ENCODE measurements around the gene CCSER1. TPM values are rescaled to one million over a fixed set of nuclear protein-coding genes. Genes with fewer than 3 reads are reported as not detected.
A peak's percentile ranks its signal among the peaks of the same experiment; 100 is the strongest.

The CCSER1 gene
- total and polyA plus RNA-seq, 2 of the 8 experiments (the other 6 are each of a cell fraction or from before 2014, with no cell fraction given): 0.26 to 0.84 TPM

DNA sequence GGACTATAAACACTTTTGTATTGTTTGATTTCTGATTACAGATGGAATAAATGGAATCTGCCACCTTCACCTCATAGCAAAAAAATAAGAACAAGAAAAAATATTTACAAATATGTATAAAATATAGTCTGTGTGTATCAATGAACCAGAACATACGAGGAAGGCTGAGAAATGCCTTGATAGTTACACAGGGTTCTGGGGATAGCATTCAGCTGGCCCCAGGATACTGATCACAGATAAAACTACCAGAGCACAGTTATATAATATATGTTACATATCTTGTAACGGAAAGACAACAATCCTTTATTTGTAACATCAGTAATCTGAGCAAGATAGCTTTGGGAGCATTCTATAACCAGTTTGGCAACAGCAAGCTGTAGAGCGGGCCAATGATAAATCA is 1101.5 kb downstream of the CCSER1 start:
- Histone ChIP-seq H4K91ac (replicated peaks; ENCODE audit: insufficient read length, low read length) (no peak overlapping the region), H3K4me2 (ENCODE audit: insufficient read depth in 1 of 2, low read depth in 2 of 2, low read length in 2 of 2) (no peak overlapping the region), H2BK12ac (ENCODE audit: low read depth, low read length) (no peak overlapping the region), H3K4me3 (ENCODE audit: extremely low read depth in 1 of 4, insufficient read depth in 2 of 4, low read depth in 3 of 4, low read length in 4 of 4) (no peak overlapping the region), H4K8ac (ENCODE audit: extremely low read depth, insufficient read depth, low read length) (no peak overlapping the region), H4K5ac (ENCODE audit: insufficient read length, low read depth, low read length) (no peak overlapping the region), H3K23ac (ENCODE audit: insufficient read length) (no peak overlapping the region), H3K9ac (replicated peaks in 1 of 4; ENCODE audit: extremely low read depth in 1 of 4, low read depth in 3 of 4, low read length in 3 of 4) (no peak overlapping the region), H3K79me1 (ENCODE audit: low read depth, low read length) (no peaks in the 10 kb centered on the region), H3K9me3 (ENCODE audit: insufficient read depth in 2 of 2, low read depth in 1 of 2, low read length in 1 of 2) (no peaks in the 10 kb centered on the region), H2BK5ac (ENCODE audit: low read depth, low read length) (no peak overlapping the region), H3K4ac (replicated peaks; ENCODE audit: insufficient read length, low read depth, low read length) (no peak overlapping the region), H3K18ac (ENCODE audit: extremely low read depth, low read length) (no peak overlapping the region), H3K56ac (replicated peaks; ENCODE audit: insufficient read length, low read depth, low read length) (no peak overlapping the region), H2BK20ac (ENCODE audit: low read length) (no peak overlapping the region), H2AFZ (ENCODE audit: low read length) (peak overlapping the region; percentile 85; the same call in 1 of the 2 replicates), H3K14ac (ENCODE audit: insufficient read length) (no peak overlapping the region), H2BK120ac (replicated peaks; ENCODE audit: low read depth, low read length) (no peak overlapping the region), H3K23me2 (ENCODE audit: low read depth, low read length) (no peaks in the 10 kb centered on the region), H3K4me1 (replicated peaks in 1 of 4; ENCODE audit: control insufficient read depth in 3 of 4, insufficient read depth in 4 of 4, low read length in 3 of 4) (no peaks in the 10 kb centered on the region), H3K27ac (ENCODE audit: low read depth, low read length) (no peak overlapping the region), H3K79me2 (ENCODE audit: control insufficient read depth in 1 of 2, insufficient read depth in 2 of 2, low read length in 2 of 2) (no peaks in the 10 kb centered on the region), H3K36me3 (ENCODE audit: control insufficient read depth in 2 of 4, insufficient read depth in 4 of 4, low read length in 3 of 4) (no peaks in the 10 kb centered on the region), H3K27me3 (replicated peaks in 1 of 4; ENCODE audit: control insufficient read depth in 3 of 4, extremely low read depth in 1 of 4, insufficient read depth in 3 of 4, low read length in 3 of 4) (no peaks in the 10 kb centered on the region), H4K20me1 (replicated peaks in 1 of 2; ENCODE audit: control insufficient read depth in 1 of 2, insufficient read depth in 2 of 2, low read length in 2 of 2) (no peaks in the 10 kb centered on the region), H2BK15ac (ENCODE audit: low read length) (no peak overlapping the region), H2AK5ac (ENCODE audit: low read depth, low read length) (no peak overlapping the region)
- ChIA-PET POLR2A (ENCODE audit: partially characterized antibody) (no interaction called here), CTCF (ENCODE audit: partially characterized antibody) (no interaction called here)
- WGBS, 2 experiments (ENCODE audit: extremely low coverage in 1 of 2, insufficient coverage in 1 of 2, insufficient read length in 1 of 2, insufficient replicate concordance in 2 of 2, low coverage in 1 of 2, low lambda C conversion rate in 2 of 2, missing lambda C conversion rate in 1 of 2): 93% methylated on average over 3 of the region's 3 CpGs; no CpG with 5 or more reads in 1 of the 2 experiments
- DNase-seq (ENCODE audit: low read depth in 1 of 2, low spot score in 2 of 2) (no peak), FAIRE-seq (no peak)
- TF ChIP-seq SP2 (IDR thresholded peaks at IDR 0.05; ENCODE audit: low read length) (no peak), ASH2L (IDR thresholded peaks at IDR 0.05; ENCODE audit: low read length) (no peak)
- TF ChIP-seq, protein P1, sequence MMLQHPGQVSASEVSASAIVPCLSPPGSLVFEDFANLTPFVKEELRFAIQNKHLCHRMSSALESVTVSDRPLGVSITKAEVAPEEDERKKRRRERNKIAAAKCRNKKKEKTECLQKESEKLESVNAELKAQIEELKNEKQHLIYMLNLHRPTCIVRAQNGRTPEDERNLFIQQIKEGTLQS (IDR thresholded peaks at IDR 0.05; ENCODE audit: insufficient read depth, low read depth, low read length): no peak
